H1 (cell line): ENCODE data around the gene MYRIP. TPM values are rescaled to one million over a fixed set of nuclear protein-coding genes. Genes with fewer than 3 reads are reported as not detected.

Experiments
- SIX5 ChIP-seq: IDR thresholded peaks from 2 replicates; pipeline ENCODE4 v1.6.1; 2011; ENCODE audit warnings: mild to moderate bottlenecking, low read depth, low read length
- SP2 ChIP-seq: IDR thresholded peaks from 2 replicates; pipeline ENCODE4 v1.6.1; 2012; ENCODE audit warnings: mild to moderate bottlenecking, low read length, inconsistent platforms
- polyA plus RNA-seq, 7 experiments: library from polyadenylated mRNA; depleted of rRNA in 3 of 7; stranded (reverse) in 5 of 7; unstranded in 2 of 7; fragments of >200 nt in 5 of 7; fragments of 200-250 nt in 2 of 7; gene quantifications; 1 replicate in 5 of 7; 2 replicates in 1 of 7; 4 replicates in 1 of 7; pipeline versions ENCODE4 v1.2.1 to v1.2.3, GENCODE V29; 2011 to 2013; ENCODE audit warnings: missing spikeins in 2 of 7, mixed read lengths in 2 of 7
- total RNA-seq: library from RNA; stranded (reverse); fragmentation: NEBNext Ultra II Directional; extraction: Animal tissue kit (Norgen Biotek cat#: 25700); gene quantifications from 2 replicates; pipeline ENCODE4 v1.2.1, GENCODE V29; 2021

Gene MYRIP
- total and polyA plus RNA-seq, 2 of the 8 experiments (the other 6 are each of a cell fraction or from before 2014, with no cell fraction given), result 0.54 to 4.3 TPM

DNA sequence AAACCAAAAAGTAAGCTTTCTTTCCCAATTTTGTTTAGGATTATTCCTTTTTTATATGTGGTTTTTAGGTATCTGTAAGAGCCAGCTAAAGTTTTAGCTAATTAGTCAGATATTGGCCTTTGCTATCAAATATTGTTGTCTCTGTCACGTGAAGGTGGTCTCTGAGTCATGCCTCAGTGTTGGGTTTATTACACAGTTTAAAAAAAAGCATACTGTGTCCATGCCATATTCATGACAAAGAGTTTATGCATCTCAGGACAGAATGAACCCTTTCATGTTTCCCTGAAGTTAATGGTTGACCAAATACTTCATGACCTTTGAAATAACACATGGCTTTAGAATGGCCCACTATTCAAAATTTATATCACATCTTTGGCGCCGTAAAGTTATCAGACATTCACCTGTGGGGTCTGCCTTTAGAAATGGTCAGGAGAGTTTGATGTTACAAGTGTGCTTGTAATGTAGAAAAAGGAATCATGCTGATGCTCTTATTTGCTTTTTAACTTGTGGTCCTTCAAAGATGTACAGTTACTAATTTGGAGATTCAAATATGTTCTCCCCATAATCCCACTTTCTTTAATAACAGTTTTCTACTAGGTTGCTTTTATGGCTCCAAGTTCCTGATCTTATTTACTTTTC, 101.5 kb downstream of the MYRIP start (continued):
- TF ChIP-seq SP2 (no peak), SIX5 (no peak)
